ENCODE data around the gene SERPINE3.

Gene SERPINE3

DNA sequence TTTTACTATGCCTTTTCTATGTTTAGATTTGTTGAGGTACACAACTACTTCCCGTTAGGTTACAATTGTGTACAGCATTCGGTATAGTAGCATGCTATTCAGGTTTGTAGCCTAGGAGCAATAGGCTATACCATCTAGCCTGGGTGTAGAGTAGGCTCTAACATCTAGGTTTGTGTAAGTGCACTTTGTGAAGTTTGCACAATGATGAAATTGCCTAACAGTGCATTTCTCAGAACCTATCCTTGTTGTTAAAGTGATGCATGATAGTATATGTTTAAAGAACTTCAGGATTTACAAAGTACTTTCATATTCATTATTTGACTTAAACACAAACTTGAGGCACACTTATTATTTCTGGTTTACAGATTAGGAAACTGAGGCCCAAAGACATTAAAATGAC is 11.5 kb upstream of the SERPINE3 start:
- in situ Hi-C loops (cut with MboI; ENCODE audit: low sequenced_read_pairs), result no loop called here

DNA sequence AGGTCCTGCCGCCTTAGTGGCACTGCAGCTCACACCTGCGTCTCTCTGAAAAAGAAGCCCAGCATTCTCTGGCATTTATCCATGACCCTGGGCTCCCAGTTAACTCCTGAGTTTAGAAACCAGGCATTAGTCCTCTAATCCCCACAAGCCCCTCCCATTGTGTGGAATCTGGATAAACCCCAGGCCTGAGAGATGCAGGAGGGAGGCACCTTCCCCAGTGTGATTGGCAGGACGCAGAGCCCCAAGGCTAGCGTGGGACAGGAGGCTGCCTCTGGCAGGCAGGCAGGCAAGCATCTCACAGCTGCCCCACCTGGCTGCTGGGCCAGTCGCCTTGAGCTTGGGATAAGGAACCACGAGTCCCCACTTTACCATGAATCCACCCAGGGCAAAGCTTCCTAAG is 11.0 kb upstream of the SERPINE3 start:
- in situ Hi-C loops (cut with MboI; ENCODE audit: low sequenced_read_pairs), result no loop called here

- in situ Hi-C loops (cut with MboI; ENCODE audit: low sequenced_read_pairs), result no loop called here
These were observed 9.9 kb upstream of the SERPINE3 start for GRCh38 chr13:51329606-51330005.

- in situ Hi-C loops (cut with MboI; ENCODE audit: low sequenced_read_pairs), result no loop called here
These were observed 8.7 kb upstream of the SERPINE3 start for GRCh38 chr13:51330791-51331190.

- in situ Hi-C loops (cut with MboI; ENCODE audit: low sequenced_read_pairs), result no loop called here
These were observed 8.1 kb upstream of the SERPINE3 start for GRCh38 chr13:51331354-51331861.

DNA sequence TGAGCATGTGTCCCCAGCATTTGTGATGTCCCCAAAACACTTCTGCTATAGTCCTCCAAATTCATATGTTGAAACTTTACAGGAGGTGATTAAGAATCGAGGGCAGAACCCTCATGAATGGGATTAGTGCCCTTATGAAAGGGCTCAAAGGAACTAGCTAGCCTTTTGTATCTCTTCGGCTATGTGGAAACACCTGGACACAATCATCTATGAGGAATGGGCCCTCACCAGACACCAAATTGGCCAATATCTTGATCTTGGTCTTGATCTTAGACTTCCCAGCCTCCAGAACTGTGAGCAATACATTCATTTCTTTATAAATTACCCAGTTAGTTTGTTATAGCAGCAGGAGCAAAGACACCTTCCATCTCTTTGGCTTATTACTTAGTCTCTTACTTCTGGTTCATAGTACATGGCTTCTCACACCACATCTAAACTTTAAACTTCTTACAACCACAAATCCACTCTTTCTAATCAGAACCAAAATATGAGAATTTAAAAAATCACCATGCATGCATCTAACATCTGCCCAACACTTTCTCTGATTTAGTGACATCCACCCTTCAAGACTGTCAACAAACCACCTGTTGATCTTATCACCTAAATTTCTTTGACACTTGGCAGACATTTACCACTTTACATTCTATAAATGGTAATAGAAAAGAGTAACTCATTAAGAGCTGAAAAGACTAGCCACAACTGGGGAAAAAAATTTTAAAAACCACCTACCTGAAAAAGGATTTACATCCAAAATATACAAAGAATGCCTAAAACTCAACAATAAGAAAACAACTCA is 6.7 kb upstream of the SERPINE3 start:
- in situ Hi-C loops (cut with MboI; ENCODE audit: low sequenced_read_pairs), result no loop called here

- in situ Hi-C loops (cut with MboI; ENCODE audit: low sequenced_read_pairs), result no loop called here
These were observed 6.1 kb upstream of the SERPINE3 start for GRCh38 chr13:51333421-51333820.

GRCh38 chr13:51333826-51334225 is 5.7 kb upstream of the SERPINE3 start:
- in situ Hi-C loops (cut with MboI; ENCODE audit: low sequenced_read_pairs), result no loop called here

DNA sequence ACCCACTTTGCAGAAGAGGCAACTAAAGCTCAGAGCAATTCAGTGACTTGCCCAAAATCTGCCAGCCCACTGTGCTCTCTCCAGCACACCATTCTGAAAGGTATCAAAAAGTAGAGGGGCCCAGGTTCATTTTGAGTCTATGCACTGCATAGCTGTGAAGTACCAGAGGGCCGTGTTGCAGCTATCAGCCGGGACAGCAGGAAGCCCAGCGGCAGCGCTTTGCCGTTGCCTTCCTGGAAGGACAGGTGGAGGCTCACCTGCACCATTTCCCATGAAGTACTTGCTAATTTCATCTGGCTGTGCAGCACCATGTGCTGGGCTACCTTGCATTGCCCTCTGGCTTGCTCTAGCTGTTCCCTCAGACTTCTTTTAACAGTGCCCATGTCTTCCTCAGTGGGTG is 2.7 kb upstream of the SERPINE3 start:
- in situ Hi-C loops (cut with MboI; ENCODE audit: low sequenced_read_pairs), result no loop called here

GRCh38 chr13:51339952-51340732 is 651 bp downstream of the SERPINE3 start:
- in situ Hi-C loops (cut with MboI; ENCODE audit: low sequenced_read_pairs), result no loop called here

DNA sequence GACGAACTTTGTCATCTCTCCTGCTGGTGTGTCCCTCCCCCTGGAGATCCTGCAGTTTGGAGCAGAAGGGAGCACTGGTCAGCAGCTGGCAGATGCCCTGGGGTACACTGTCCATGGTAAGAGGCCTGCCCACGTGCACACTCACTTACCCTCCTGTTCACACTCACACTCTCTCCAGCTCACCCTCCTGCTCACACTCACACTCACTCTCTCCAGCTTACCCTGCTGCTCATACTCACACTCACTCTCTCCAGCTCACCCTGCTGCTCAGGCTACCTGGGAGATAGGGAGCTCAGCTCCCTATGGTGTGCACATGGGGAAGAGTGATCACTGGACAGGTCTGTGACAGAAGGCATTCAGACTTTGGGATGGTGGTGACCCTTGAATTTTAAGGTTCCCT is 1.7 kb downstream of the SERPINE3 start:
- in situ Hi-C loops (cut with MboI; ENCODE audit: low sequenced_read_pairs), result no loop called here

GRCh38 chr13:51341791-51342190 is 2.3 kb downstream of the SERPINE3 start:
- in situ Hi-C loops (cut with MboI; ENCODE audit: low sequenced_read_pairs), result no loop called here

DNA sequence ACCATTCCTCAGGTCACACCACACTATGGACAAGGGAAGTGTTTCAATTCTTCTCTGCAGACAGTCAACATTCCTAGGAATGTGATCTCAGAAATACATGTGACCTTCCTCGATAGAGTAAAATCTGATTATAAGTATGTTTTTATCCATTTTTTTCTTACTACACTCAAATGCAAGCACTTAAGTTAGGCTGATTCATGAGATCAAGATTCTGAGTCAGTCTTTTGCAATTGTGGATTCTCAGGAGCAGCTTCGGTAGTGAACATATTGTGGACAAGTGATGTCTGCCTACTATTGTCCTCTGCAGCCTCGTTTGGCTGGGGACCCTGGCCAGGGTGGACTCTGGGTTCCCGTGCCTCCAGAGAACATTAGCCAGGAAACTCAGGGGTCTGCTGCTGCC is 3.2 kb downstream of the SERPINE3 start:
- in situ Hi-C loops (cut with MboI; ENCODE audit: low sequenced_read_pairs), result no loop called here

GRCh38 chr13:51343475-51343874 is 4.0 kb downstream of the SERPINE3 start:
- in situ Hi-C loops (cut with MboI; ENCODE audit: low sequenced_read_pairs), result no loop called here

DNA sequence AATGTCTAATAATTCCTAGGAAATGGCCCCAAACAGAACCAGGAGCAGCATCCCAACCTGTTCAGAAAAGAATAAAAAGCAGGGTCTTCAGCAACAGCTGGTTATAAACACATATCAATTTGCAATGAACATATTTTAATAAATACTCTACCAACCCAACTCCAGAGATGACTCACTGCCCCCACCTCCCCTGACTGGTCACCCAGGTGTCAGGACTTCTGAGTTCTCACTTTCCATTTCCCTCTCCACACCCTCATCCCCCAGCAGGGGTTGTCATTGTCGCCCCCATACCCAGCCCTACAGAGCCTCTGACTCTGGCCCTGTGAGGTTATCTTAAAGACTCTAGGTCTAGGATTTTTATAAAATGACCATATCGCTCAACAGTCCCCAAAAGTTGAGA is 6.9 kb downstream of the SERPINE3 start:
- in situ Hi-C loops (cut with MboI; ENCODE audit: low sequenced_read_pairs), result no loop called here

GRCh38 chr13:51347099-51347498 is 7.6 kb downstream of the SERPINE3 start:
- in situ Hi-C loops (cut with MboI; ENCODE audit: low sequenced_read_pairs), result no loop called here

DNA sequence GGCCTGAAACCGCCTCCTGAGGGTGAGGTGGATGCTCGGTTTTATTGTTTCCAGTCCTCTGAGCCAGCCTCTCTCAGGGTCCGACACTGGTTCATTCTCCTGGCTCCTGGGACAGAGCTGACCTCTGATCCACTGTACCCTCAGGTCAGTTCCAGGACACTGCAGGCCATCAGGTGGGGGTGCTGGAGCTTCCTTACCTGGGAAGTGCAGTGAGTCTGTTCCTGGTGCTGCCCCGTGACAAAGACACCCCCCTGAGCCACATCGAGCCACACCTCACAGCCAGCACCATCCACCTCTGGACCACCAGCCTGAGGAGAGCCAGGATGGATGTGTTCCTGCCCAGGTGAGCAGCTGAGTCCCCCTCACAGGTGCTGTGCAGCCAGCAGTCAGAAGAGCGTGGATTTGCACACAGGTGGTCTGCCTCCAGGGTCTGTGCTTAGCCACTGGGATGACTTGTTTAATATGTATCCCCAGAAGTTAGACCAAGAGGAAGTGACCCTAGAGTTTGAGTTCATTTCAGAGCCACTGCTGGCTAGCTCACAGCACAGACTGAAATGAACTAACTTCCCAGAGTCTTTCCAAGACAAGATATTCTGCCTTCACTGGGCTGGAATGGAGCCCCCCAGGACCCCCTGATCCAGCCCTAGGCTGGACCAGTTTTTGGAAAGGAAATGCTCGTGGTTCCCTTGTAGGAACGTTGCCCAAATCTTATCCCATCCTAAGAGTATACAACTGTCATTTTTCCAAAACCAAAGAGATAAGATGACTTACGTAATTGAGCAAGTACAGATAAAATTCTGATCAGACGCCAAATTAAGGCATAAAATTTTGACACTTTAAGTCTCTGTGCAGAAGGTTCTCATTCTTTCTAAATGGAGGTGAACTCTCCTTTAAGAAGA is 8.8 kb downstream of the SERPINE3 start:
- in situ Hi-C loops (cut with MboI; ENCODE audit: low sequenced_read_pairs), result no loop called here

- in situ Hi-C loops (cut with MboI; ENCODE audit: low sequenced_read_pairs), result no loop called here
These were observed 9.5 kb downstream of the SERPINE3 start for GRCh38 chr13:51349016-51349415.

DNA sequence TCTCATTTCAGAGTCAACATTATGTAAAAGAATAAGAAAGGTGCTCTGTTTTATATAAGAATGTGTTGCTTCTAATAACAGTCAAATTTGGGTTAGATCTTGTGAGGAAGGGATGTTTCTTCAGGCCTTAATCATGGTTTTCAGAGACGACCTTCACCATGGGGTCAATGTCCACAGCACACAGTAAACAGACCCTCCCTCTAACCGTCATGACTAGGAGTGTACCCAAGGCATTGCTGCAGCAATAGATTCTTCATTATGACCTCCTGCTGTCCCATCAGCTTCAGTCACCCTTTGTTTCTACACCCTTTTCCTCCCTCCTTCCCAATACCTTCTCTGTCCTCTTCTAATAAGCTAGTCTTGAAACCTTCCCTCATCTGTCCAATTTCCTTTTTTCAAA is 15.7 kb downstream of the SERPINE3 start:
- in situ Hi-C loops (cut with MboI; ENCODE audit: low sequenced_read_pairs), result no loop called here

GRCh38 chr13:51357928-51358595 is 18.6 kb downstream of the SERPINE3 start:
- in situ Hi-C loops (cut with MboI; ENCODE audit: low sequenced_read_pairs), result no loop called here

- in situ Hi-C loops (cut with MboI; ENCODE audit: low sequenced_read_pairs), result no loop called here
These were observed 19.9 kb downstream of the SERPINE3 start for GRCh38 chr13:51359352-51359751.

Measured in HL-60/S4 treated with retinoic acid at 250 ng/mL for 4 days and 3 days (cell line).